ENCODE results near the gene SULF2.

The SULF2 gene

GRCh38 chr20:47762699-47763268, 22.5 kb downstream of the SULF2 start:
- no peak for DNase-seq (ENCODE audit: low spot score)

- DNase-seq (ENCODE audit: low spot score): no peak
Measured at GRCh38 chr20:47761482-47762047, 23.7 kb downstream of the SULF2 start.

GRCh38 chr20:47760686-47761481, 24.4 kb downstream of the SULF2 start:
- DNase-seq (ENCODE audit: low spot score): no peak

- DNase-seq (ENCODE audit: low spot score): no peak
Measured at GRCh38 chr20:47758517-47759450, 26.5 kb downstream of the SULF2 start.

GRCh38 chr20:47757145-47758035, 27.9 kb downstream of the SULF2 start:
- DNase-seq (ENCODE audit: low spot score): no peak

GRCh38 chr20:47754946-47755652, 30.2 kb downstream of the SULF2 start:
- no peak for DNase-seq (ENCODE audit: low spot score)

GRCh38 chr20:47754388-47754715, 30.9 kb downstream of the SULF2 start:
- no peak for DNase-seq (ENCODE audit: low spot score)

- DNase-seq (ENCODE audit: low spot score): no peak
Measured at GRCh38 chr20:47753576-47754387, 31.5 kb downstream of the SULF2 start.

GRCh38 chr20:47751449-47751848, 33.8 kb downstream of the SULF2 start:
- DNase-seq (ENCODE audit: low spot score): no peak

GRCh38 chr20:47749339-47749738, 35.9 kb downstream of the SULF2 start:
- DNase-seq (ENCODE audit: low spot score): no peak

- DNase-seq (ENCODE audit: low spot score): no peak
Measured at GRCh38 chr20:47748823-47749222, 36.5 kb downstream of the SULF2 start.

GRCh38 chr20:47748069-47748468, 37.2 kb downstream of the SULF2 start:
- DNase-seq (ENCODE audit: low spot score): no peak

GRCh38 chr20:47747669-47748031, 37.6 kb downstream of the SULF2 start:
- DNase-seq (ENCODE audit: low spot score): no peak

GRCh38 chr20:47744803-47745202, 40.5 kb downstream of the SULF2 start:
- no peak for DNase-seq (ENCODE audit: low spot score)

- no peak for DNase-seq (ENCODE audit: low spot score)
Measured at GRCh38 chr20:47743671-47744070, 41.6 kb downstream of the SULF2 start.

- no peak for DNase-seq (ENCODE audit: low spot score)
Measured at GRCh38 chr20:47741669-47742608, 43.3 kb downstream of the SULF2 start.

GRCh38 chr20:47740862-47741184, 44.5 kb downstream of the SULF2 start:
- no peak for DNase-seq (ENCODE audit: low spot score)

GRCh38 chr20:47740121-47740861, 45.0 kb downstream of the SULF2 start:
- no peak for DNase-seq (ENCODE audit: low spot score)

Data from AG08396 (cell line).